ENCODE measurements around the gene HAP1.
"Not testable (repeated sequence)": the region's sequence is repeated elsewhere in the genome, so short reads cannot be mapped to it uniquely, and the experiment has no call there.

HAP1 gene

GRCh38 chr17:41734139-41734948, at the start of gene HAP1:
TSS of gene HAP1 (minus strand) at chr17:41734643. CDS start at chr17:41734634, 9 bp downstream.
- DNase-seq: no peak

GRCh38 chr17:41782142-41782541, 47.7 kb upstream of the HAP1 start:
- no peak for DNase-seq

GRCh38 chr17:41781404-41782110, 47.1 kb upstream of the HAP1 start:
- no peak for DNase-seq

- no peak for DNase-seq
Observed at GRCh38 chr17:41779954-41780353, 45.5 kb upstream of the HAP1 start.

- no peak for DNase-seq
Observed at GRCh38 chr17:41777574-41778188, 43.2 kb upstream of the HAP1 start.

GRCh38 chr17:41777157-41777573, 42.7 kb upstream of the HAP1 start:
- no peak for DNase-seq

- not testable (repeated sequence) for DNase-seq
Observed at GRCh38 chr17:41776262-41776900, 41.9 kb upstream of the HAP1 start.

- DNase-seq: no peak
Observed at GRCh38 chr17:41775394-41776226, 41.2 kb upstream of the HAP1 start.

- no peak for DNase-seq
Observed at GRCh38 chr17:41773731-41774193, 39.3 kb upstream of the HAP1 start.

- no peak for DNase-seq
Observed at GRCh38 chr17:41773190-41773588, 38.7 kb upstream of the HAP1 start.

GRCh38 chr17:41772586-41773189, 38.2 kb upstream of the HAP1 start:
- no peak for DNase-seq

- DNase-seq: no peak
Observed at GRCh38 chr17:41772218-41772585, 37.8 kb upstream of the HAP1 start.

GRCh38 chr17:41771389-41772206, 37.2 kb upstream of the HAP1 start:
- no peak for DNase-seq

- no peak for DNase-seq
Observed at GRCh38 chr17:41769985-41770384, 35.5 kb upstream of the HAP1 start.

- no peak for DNase-seq
Observed at GRCh38 chr17:41769346-41769862, 35.0 kb upstream of the HAP1 start.

- DNase-seq: no peak
Observed at GRCh38 chr17:41768682-41769288, 34.3 kb upstream of the HAP1 start.

GRCh38 chr17:41767324-41768042, 33.0 kb upstream of the HAP1 start:
- DNase-seq: no peak

GRCh38 chr17:41766135-41766534, 31.7 kb upstream of the HAP1 start:
- DNase-seq: no peak

- no peak for DNase-seq
Observed at GRCh38 chr17:41763327-41763726, 28.9 kb upstream of the HAP1 start.

GRCh38 chr17:41762841-41763240, 28.4 kb upstream of the HAP1 start:
- no peak for DNase-seq
